Cardiac muscle cell (in vitro differentiated cells and primary cell): ENCODE data around the gene LAMA4. TPM values are rescaled to one million over a fixed set of nuclear protein-coding genes. Genes with fewer than 3 reads are reported as not detected.

ENCODE experiments used
- DNase-seq, 2 donors: peaks; one replicate each; pipeline versions ENCODE4 v3.0.0 to v3.0.0-alpha.2; 2010 to 2017; ENCODE audit warnings: low read depth in 1 of 2, low spot score in 1 of 2
- H3K27ac ChIP-seq: fragments of 200-600 bp; sonication (generic); 2 replicates; pipeline ENCODE4 v1.5.1; 2016
- H3K27me3 ChIP-seq: fragments of 200-600 bp; sonication (generic); 2 replicates; pipeline ENCODE4 v1.6.0; 2016; ENCODE audit warnings: control low read depth
- H3K36me3 ChIP-seq: fragments of 200-600 bp; sonication (generic); 2 replicates; pipeline ENCODE4 v1.5.1; 2016; ENCODE audit warnings: control low read depth
- H3K4me1 ChIP-seq: fragments of 200-600 bp; sonication (generic); 2 replicates; pipeline ENCODE4 v1.8.1; 2017; ENCODE audit warnings: low read depth, mild to moderate bottlenecking, mixed run types
- H3K4me3 ChIP-seq: fragments of 200-600 bp; sonication (generic); 2 replicates; pipeline ENCODE4 v1.5.1; 2016; ENCODE audit warnings: mild to moderate bottlenecking
- H3K9me3 ChIP-seq: fragments of 200-600 bp; sonication (generic); 2 replicates; pipeline ENCODE4 v1.5.1; 2017; ENCODE audit warnings: low read depth, mild to moderate bottlenecking, control low read depth
- polyA plus RNA-seq: library from polyadenylated mRNA; unstranded; fragments of >200 nt; fragmentation: Nextera tagmentation; extraction: Ambion mirVana; gene quantifications from 2 replicates; pipeline ENCODE4 v1.2.1, GENCODE V29; 2016
- total RNA-seq: library from RNA; depleted of rRNA; stranded (reverse); fragments of >200 nt; gene quantifications from 2 replicates; pipeline ENCODE4 v1.2.3, GENCODE V29; 2016
- TF ChIP-seq, protein P1 (sequence below): IDR thresholded peaks from 2 replicates; pipeline ENCODE4 v1.5.1; 2012; ENCODE audit warnings: low read depth, mild to moderate bottlenecking, low read length

The LAMA4 gene
- total and polyA plus RNA-seq, 2 experiments from 2014 or later: 162 to 304 TPM

DNA sequence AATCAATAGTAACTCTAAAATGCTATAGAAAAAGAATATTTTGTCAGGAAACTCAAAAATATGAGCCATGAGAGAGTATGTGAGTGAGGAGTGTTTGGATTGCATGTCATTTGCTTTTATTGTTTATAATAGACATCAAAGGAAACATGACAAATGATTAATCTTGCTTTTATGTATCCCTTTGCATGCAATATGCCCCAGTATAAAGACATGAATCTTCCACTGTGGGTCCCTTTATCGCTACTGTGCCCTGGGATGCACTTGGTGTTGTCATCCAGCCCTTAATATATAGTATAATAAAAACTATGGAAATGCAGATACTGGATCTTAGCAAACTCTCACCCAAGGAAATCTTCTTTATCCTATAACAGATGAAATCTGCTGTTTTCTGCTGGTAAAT is 77.3 kb downstream of the LAMA4 start:
- no peak for DNase-seq
- Histone ChIP-seq H3K4me1 (no peaks in the 10 kb centered on the region), H3K9me3 (no peaks in the 10 kb centered on the region), H3K27ac (no peak overlapping the region), H3K4me3 (no peak overlapping the region), H3K36me3 (peaks cover 59% of the 10 kb centered on the region), H3K27me3 (no peaks in the 10 kb centered on the region)
- TF ChIP-seq, protein P1, sequence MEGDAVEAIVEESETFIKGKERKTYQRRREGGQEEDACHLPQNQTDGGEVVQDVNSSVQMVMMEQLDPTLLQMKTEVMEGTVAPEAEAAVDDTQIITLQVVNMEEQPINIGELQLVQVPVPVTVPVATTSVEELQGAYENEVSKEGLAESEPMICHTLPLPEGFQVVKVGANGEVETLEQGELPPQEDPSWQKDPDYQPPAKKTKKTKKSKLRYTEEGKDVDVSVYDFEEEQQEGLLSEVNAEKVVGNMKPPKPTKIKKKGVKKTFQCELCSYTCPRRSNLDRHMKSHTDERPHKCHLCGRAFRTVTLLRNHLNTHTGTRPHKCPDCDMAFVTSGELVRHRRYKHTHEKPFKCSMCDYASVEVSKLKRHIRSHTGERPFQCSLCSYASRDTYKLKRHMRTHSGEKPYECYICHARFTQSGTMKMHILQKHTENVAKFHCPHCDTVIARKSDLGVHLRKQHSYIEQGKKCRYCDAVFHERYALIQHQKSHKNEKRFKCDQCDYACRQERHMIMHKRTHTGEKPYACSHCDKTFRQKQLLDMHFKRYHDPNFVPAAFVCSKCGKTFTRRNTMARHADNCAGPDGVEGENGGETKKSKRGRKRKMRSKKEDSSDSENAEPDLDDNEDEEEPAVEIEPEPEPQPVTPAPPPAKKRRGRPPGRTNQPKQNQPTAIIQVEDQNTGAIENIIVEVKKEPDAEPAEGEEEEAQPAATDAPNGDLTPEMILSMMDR: no peak

DNA sequence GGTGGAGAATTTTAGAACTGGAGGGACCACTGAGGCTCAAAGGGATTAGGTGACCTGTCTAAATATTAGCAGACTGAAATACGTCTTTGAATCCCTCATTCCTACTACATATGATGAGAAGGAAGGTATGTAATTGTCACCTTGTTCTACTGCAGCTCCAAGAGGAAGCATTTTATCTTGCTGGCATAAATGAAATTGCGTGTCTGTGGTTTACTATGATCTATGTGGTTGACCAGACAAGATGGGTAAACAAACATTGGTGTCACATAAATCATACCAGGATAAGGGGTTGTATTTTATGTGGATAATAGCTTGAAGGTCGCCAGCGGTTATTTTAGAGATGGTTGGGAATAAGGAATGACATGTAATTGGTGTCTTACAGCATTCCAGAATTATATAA is 78.2 kb downstream of the LAMA4 start:
- TF ChIP-seq, protein P1: no peak
- Histone ChIP-seq H3K4me1 (no peaks in the 10 kb centered on the region), H3K9me3 (no peaks in the 10 kb centered on the region), H3K27me3 (no peaks in the 10 kb centered on the region), H3K36me3 (peaks cover 67% of the 10 kb centered on the region), H3K27ac (no peak overlapping the region), H3K4me3 (no peak overlapping the region)
- no peak for DNase-seq

DNA sequence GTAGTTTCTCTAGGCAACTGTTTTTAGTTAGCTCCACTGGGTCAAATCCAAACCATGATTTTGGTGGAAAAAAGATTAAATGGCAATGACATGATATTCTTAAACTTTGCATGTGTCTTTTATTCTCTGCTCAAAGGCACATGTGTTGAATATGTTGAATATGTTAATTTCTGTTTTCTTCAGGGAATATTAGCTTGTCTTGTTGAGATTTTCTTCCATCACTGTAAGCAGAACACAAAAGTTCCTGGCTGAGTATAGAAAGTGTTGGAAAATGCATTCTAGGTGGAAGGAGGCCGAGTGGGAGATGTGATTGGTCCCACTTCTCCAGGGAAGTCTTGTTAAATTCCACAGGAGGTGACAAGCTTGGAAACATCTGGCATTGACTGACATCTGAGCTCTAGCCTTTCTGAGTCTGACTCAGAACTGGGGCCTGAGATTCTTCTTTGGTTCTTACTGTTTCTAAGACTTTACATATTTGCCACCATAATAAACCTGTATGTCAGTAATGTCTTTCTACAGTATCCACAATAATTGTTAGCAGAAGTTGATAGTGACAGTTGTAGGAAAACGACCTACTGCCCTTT is 81.1 kb downstream of the LAMA4 start:
- Histone ChIP-seq H3K27ac (no peak overlapping the region), H3K27me3 (no peaks in the 10 kb centered on the region), H3K4me3 (no peak overlapping the region), H3K9me3 (no peaks in the 10 kb centered on the region), H3K36me3 (peaks cover 93% of the 10 kb centered on the region), H3K4me1 (no peaks in the 10 kb centered on the region)
- TF ChIP-seq, protein P1: no peak
- no peak for DNase-seq

DNA sequence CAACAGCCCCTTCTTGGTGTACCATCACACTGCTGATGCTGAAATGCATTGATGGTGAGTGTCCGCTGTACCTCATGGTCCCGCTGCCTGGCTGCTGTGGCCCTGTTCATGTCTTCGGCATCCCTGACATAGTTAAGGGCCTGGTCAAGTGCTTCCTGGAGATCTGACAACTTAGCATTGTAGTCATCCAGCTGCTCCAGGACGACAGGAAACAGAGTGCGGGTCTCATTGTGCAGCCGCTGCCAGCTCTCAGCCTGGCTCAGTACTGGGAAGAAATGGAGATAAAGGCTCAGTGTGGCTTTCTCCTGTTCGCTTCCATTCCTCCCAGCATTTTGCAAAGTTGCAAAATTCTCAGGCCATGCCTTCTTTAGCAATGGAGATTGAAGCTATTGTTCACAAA is 81.8 kb downstream of the LAMA4 start:
- Histone ChIP-seq H3K9me3 (no peaks in the 10 kb centered on the region), H3K36me3 (peaks cover 88% of the 10 kb centered on the region), H3K4me3 (no peak overlapping the region), H3K27me3 (no peaks in the 10 kb centered on the region), H3K27ac (no peak overlapping the region), H3K4me1 (no peaks in the 10 kb centered on the region)
- peak in 1 of 2 donors; percentile 66 for DNase-seq
- TF ChIP-seq, protein P1: no peak

DNA sequence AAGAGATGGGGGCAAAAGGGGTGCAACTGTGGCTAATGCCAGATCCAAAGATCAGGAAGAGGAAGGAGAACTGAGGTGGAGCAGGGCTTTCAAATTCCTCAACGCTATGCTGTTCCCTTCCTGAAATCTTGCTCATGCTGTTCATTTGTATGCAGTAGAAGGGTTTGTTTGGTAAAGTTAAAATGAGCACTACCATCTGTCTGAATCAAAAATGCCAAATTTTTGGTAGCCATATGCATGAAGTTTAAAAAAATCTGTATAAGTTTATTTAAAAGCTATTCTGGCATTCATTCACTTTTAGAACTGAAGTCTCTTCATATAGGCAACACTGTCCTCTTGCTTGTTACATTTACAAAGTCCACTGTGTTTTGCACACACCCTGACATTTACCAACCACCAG is 84.8 kb downstream of the LAMA4 start:
- Histone ChIP-seq H3K4me1 (no peaks in the 10 kb centered on the region), H3K36me3 (peaks cover 87% of the 10 kb centered on the region), H3K9me3 (no peaks in the 10 kb centered on the region), H3K27ac (no peak overlapping the region), H3K27me3 (no peaks in the 10 kb centered on the region), H3K4me3 (no peak overlapping the region)
- TF ChIP-seq, protein P1: no peak
- DNase-seq: no peak
